Hematopoietic multipotent progenitor cell treated with erythropoietin and hydrocortisone succinate and interleukin-3 and kit ligand, for 15 days (in vitro differentiated cells): ENCODE data around the gene PKD1.

Experiments
- DNase-seq: peaks from one replicate; pipeline ENCODE4 v3.0.0-alpha.2; 2015; ENCODE audit warnings: low spot score

Gene PKD1

DNA sequence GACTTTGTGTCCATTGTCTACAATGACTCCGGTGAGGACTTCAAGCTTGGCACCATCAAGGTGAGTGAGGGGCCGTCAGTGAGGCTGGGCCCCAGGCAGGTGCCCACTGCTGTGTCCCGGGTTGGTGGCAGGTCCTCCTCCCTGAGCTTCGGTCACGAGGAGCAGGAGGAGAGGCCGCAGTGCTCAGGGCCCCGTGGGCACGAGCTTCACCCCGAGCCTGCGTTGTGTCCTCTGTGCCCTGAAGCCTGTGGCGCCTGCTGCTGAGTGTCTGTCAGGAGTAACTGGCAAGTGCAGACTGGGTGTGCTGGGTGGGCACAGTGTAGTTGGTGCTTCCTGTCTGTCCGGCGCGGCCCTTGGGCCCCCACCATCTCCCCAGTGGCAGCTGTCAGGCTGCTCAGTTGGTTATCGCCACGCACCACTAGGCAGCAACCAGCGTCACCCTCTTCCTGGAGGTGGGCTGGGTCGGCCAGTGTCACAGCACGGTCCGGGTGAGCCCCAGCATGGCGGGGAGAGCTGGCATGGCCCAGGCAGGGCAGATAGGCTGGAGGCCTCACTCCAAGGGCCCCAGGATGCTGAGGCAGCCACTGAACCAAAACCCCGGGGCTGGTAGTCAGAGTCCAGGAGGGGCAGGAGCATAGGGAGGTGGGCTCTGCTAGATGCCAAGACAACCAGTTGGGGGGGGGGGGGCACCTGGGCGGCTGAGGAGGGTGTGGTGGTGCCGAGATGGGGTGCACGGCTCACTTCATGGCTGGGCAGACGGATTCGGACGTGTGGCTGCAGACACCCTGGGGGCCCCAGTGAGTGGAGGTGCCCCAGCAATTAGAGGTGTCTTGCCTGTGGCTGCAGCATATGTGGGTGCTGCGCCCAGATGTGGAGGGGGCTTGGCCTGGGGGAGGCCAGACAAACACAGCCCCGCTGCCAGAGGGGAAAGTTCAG, 48.6 kb downstream of the PKD1 start:
- DNase-seq = no peak

DNA sequence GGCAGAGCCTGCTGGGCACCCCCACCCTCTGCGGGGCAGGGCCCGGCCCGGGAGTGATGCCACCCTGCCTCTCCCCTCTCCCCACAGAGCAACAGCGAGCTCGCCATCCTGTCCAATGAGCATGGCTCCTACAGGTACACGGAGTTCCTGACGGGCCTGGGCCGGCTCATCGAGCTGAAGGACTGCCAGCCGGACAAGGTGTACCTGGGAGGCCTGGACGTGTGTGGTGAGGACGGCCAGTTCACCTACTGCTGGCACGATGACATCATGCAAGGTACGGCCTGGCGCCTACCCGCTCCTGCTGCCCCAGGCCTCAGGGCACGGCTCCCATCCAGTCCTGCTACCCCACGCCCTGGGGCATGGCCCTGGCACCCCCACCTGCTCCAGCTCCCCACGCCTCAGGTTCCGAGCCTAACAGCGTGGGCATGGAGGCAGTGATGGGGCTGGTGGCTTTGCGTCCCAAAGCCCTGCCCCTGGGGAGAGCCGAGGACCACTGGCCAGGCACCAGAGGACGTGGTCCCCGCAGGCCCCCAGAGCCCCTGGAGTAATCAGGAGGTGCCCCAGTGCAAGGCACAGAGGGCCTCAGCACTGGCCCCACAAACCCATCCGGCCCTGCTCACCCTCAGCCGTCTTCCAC, 49.5 kb downstream of the PKD1 start:
- DNase-seq = no peak

- DNase-seq = no peak
Measured at GRCh38 chr16:2085669-2086068, 50.0 kb downstream of the PKD1 start.

DNA sequence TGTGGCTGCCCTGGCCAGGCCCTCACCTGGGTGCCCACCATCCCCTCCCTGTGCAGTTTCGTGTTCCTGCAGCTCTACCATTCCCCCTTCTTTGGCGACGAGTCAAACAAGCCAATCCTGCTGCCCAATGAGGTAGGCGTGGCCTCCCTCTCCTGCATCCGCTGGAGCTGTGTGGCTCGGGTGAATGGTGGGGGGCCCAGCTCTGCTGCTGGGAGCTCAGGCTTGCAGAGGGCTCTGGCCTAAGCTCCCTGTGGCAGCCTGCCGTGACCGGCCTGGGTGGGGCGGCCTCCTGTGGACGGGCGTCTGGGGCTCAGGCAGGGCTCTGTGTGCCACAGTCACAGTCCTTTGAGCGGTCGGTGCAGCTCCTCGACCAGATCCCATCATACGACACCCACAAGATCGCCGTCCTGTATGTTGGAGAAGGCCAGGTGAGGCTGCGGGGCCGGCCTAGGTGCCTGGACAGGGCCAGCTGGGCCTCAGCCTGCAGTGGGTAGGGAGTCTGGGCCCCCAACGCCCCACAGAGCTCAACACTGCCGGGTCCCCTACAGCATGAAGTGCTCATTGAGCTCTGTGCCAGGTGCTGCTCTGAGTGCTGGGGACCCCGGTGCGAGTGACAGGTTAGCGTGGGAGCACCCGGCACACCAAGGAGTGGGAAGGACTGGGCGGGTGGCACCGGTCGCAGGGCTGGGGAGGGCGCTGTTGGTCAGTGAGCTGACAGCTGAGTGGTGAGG, 50.6 kb downstream of the PKD1 start:
- no peak for DNase-seq

GRCh38 chr16:2083876-2084780, 51.6 kb downstream of the PKD1 start:
- DNase-seq = no peak

GRCh38 chr16:2083409-2083808, 52.3 kb downstream of the PKD1 start:
- no peak for DNase-seq

- DNase-seq = no peak
Measured at GRCh38 chr16:2082983-2083364, 52.7 kb downstream of the PKD1 start.

- DNase-seq = no peak
Measured at GRCh38 chr16:2082171-2082982, 53.3 kb downstream of the PKD1 start.

GRCh38 chr16:2081201-2082084, 54.3 kb downstream of the PKD1 start:
- DNase-seq = no peak

DNA sequence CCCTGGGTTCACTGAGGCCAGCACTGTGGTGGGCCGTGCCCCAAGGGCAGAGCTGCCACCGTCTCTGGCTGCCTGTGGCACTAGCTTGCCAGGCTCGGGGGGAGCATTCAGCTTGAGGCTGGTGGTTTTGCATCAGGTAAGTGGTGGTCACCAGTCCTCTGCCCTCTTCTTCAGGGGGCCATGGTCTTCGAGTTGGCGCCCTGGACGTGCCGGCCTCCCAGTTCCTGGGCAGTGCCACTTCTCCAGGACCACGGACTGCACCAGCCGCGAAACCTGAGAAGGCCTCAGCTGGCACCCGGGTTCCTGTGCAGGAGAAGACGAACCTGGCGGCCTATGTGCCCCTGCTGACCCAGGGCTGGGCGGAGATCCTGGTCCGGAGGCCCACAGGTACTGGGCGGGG, 55.7 kb downstream of the PKD1 start:
- DNase-seq = no peak

DNA sequence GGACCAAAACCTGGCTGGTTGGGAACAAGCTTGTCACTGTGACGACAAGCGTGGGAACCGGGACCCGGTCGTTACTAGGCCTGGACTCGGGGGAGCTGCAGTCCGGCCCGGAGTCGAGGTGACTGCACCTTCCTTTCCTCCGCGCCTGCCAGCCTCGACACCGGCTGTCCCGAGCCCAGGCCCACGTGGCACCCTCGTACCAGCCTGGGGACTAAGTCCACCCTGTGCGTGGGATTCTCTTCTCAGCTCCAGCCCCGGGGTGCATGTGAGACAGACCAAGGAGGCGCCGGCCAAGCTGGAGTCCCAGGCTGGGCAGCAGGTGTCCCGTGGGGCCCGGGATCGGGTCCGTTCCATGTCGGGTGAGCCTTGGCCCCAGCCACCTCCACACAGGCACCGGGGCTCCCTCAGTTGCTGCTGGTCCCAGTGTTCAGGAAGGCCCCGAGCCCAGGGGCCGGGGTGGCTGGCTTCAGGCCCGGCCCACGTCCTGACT, 56.3 kb downstream of the PKD1 start:
- no peak for DNase-seq

DNA sequence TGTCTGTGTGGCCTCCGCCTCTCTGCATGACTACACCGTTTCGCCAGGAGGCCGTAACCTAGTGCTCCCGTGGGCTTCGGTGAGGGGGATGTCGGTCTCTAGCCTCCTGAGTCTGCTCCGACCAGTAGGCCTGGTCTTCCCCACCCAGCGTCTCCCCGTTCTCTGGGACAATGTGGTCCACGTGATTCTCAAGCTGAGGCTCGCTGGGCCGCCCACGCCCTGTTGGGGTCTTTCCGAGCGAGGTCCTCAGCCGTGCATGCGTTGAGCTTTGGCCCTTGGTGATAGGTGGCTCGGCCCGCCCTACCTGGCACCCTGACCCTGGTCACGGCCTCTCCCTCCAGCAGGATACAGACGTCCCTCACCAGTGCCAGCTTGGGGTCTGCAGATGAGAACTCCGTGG, 57.0 kb downstream of the PKD1 start:
- DNase-seq = no peak

- DNase-seq = no peak
Measured at GRCh38 chr16:2078096-2078495, 57.6 kb downstream of the PKD1 start.

DNA sequence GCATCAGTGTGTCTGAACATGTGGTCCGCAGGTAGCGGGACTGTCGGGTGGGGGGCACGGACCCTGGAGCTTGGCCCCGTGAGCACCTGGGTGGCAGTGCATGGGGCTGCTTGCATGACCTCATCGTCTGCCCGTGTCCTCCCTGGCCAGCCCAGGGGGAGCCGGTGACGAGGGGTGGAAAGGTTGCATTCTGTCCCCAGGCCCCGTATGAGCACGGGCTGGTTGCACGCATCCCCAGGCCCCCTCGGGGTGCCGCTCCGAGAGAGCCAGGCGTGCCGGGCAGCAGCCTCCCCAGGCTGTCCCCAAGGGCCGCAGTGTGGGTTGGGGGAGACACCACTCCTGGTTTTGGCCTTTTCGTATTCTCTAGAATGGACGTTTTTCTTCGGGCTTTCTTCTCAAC, 58.0 kb downstream of the PKD1 start:
- DNase-seq = no peak

- no peak for DNase-seq
Measured at GRCh38 chr16:2077016-2077415, 58.7 kb downstream of the PKD1 start.

GRCh38 chr16:2076072-2076865, 59.4 kb downstream of the PKD1 start:
- no peak for DNase-seq

DNA sequence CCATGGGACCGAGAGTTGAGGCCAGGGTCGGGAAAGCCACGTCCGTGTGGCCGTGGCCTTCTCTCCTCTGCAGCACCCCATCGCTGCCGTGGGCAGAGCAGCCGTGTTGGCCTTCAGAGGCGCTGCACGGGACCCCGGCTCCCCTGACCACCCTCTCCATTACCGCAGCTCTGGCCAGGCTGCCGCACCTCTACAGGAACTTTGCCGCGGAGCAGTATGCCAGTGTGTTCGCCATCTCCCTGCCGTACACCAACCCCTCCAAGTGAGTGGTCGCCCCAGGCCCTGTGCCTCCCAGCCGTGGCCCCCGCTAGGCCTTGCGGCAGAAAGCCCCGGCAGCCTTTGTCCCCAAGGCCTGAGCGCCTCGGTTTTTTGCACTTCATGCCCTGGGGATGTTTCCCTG, 60.1 kb downstream of the PKD1 start:
- DNase-seq = no peak

GRCh38 chr16:2074071-2074470, 61.6 kb downstream of the PKD1 start:
- no peak for DNase-seq

DNA sequence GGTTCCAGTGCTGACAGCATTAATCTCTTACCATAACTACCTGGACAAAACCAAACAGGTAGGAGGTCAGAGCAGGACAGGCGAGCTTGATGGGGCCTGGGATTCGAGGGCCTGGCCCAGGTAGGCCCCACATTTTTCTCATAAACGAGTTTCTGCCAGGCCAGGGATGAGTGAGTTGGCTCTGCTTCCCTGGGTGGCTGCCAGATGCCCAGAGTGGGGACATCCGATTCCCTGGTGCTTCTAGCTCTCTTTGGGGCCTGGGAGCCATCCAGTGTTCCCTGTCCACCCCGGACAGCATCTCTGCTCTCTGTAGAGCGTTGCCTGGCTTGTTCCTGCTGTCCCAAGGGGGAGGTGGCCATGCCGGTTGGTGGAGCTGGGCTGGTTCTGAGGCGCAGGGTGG, 62.8 kb downstream of the PKD1 start:
- DNase-seq = no peak
